GM12878 (cell line): ENCODE results near the gene ATAD2B. TPM values are rescaled to one million over a fixed set of nuclear protein-coding genes. Genes with fewer than 3 reads are reported as not detected.

Experiments used
- ATAC-seq: fragments of 200-7000 bp; cut with Tn5 transposase; 3 replicates; pipeline ENCODE4 v1.9.1; 2020; ENCODE audit warnings: mild to moderate bottlenecking, moderate library complexity
- BruUV-seq: library from RNA; stranded (reverse); fragments of 400-500 nt; replicated peaks from 2 replicates; lab custom pipeline; 2021; lab: Mats Ljungman, UMichigan
- CTCF ChIA-PET: fragments of 300-600 bp; sonication (Branson Sonifier 250); formaldehyde crosslinking; extraction: SDS; loops from one replicate; lab custom pipeline; 2021; ENCODE audit warnings: inconsistent platforms; lab: Yijun Ruan, JAX
- POLR2A ChIA-PET: fragments of 350-600 bp; formaldehyde crosslinking; extraction: SDS; loops from one replicate; lab custom pipeline; 2021; ENCODE audit warnings: inconsistent platforms; lab: Charles Lee
- RAD21 ChIA-PET: fragments of 300-600 bp; sonication (Branson Sonifier 250); formaldehyde crosslinking; loops from one replicate; lab custom pipeline; 2023; ENCODE audit warnings: antibody characterized with exemption; ENCODE audit not compliant: unreplicated experiment; lab: Charles Lee
- SMC1A ChIA-PET: fragments of 300-600 bp; sonication (Branson Sonifier 250); formaldehyde crosslinking; loops from one replicate; lab custom pipeline; 2023; ENCODE audit not compliant: unreplicated experiment, uncharacterized antibody; lab: Charles Lee
- DNase-seq: peaks from one replicate; pipeline ENCODE4 v3.0.0-alpha.2; 2011; ENCODE audit warnings: low read depth, low spot score
- FAIRE-seq: peaks from 3 replicates; lab custom pipeline; 2011; peaks lifted over from hg19 to GRCh38; lab: Jason Lieb, UNC
- H2AFZ ChIP-seq: 2 replicates; pipeline ENCODE4 v1.6.0; 2011; ENCODE audit warnings: low read depth, low read length, control low read depth; ENCODE audit not compliant: control insufficient read depth
- H3K27ac ChIP-seq: 2 replicates; pipeline ENCODE4 v1.5.1; 2011; ENCODE audit warnings: control low read depth; ENCODE audit not compliant: control insufficient read depth, insufficient read depth
- H3K27me3 ChIP-seq, 2 experiments: replicated peaks in 1 of 2; 2 replicates each; pipeline versions ENCODE4 v1.6.0 to v1.6.1; 2011; ENCODE audit warnings: low read length in 1 of 2; ENCODE audit not compliant: control insufficient read depth in 2 of 2, insufficient read depth in 2 of 2
- H3K36me3 ChIP-seq, 2 experiments: 2 replicates each; pipeline ENCODE4 v1.5.1; 2011; ENCODE audit warnings: low read length in 1 of 2; ENCODE audit not compliant: control insufficient read depth in 2 of 2, insufficient read depth in 2 of 2
- H3K4me1 ChIP-seq: 2 replicates; pipeline ENCODE4 v1.6.1; 2011; ENCODE audit warnings: mild to moderate bottlenecking, low read length, moderate library complexity, mixed read lengths; ENCODE audit not compliant: control insufficient read depth, insufficient read depth
- H3K4me2 ChIP-seq: 2 replicates; pipeline ENCODE4 v1.6.0; 2011; ENCODE audit warnings: control low read depth; ENCODE audit not compliant: control insufficient read depth, insufficient read depth
- H3K4me3 ChIP-seq: fragments of 200-600 bp; sonication (generic); 2 replicates; pipeline ENCODE4 v1.5.1; 2016
- H3K79me2 ChIP-seq: 2 replicates; pipeline ENCODE4 v1.6.0; 2011; ENCODE audit warnings: low read length; ENCODE audit not compliant: control insufficient read depth, insufficient read depth
- H3K9ac ChIP-seq: 2 replicates; pipeline ENCODE4 v1.8.0; 2011; ENCODE audit warnings: low read length, control low read depth, mixed read lengths; ENCODE audit not compliant: control insufficient read depth, insufficient read depth
- H3K9me3 ChIP-seq: replicated peaks from 3 replicates; pipeline ENCODE4 v1.5.1; 2011; ENCODE audit warnings: mild to moderate bottlenecking, low read length; ENCODE audit not compliant: control insufficient read depth, insufficient read depth
- H4K20me1 ChIP-seq: 2 replicates; pipeline ENCODE4 v1.6.0; 2011; ENCODE audit not compliant: control insufficient read depth, insufficient read depth
- BACH1 ChIP-seq: fragments of 450-650 bp; IDR thresholded peaks from 2 replicates; pipeline ENCODE4 v1.6.1; 2017; ENCODE audit warnings: mild to moderate bottlenecking, borderline replicate concordance
- BHLHE40 ChIP-seq, 2 experiments: fragments of 450-650 bp in 1 of 2; IDR thresholded peaks; 2 replicates each; pipeline ENCODE4 v1.6.1; 2011 to 2017; ENCODE audit warnings: low read depth in 2 of 2, borderline replicate concordance in 1 of 2, improper control_type of control experiment in 1 of 2, low read length in 1 of 2, mild to moderate bottlenecking in 1 of 2
- BRCA1 ChIP-seq: IDR thresholded peaks from 2 replicates; pipeline ENCODE4 v1.6.1; 2011; ENCODE audit warnings: low read depth, low read length, improper control_type of control experiment
- CUX1 ChIP-seq: IDR thresholded peaks from 2 replicates; pipeline ENCODE4 v1.6.1; 2012; ENCODE audit warnings: improper control_type of control experiment, low read depth, low read length; ENCODE audit not compliant: insufficient replicate concordance
- HCFC1 ChIP-seq: fragments of 150-350 bp; IDR thresholded peaks from 2 replicates; pipeline ENCODE4 v1.6.1; 2014; ENCODE audit warnings: low read length
- HDGF ChIP-seq: fragments of 450-650 bp; IDR thresholded peaks from 2 replicates; pipeline ENCODE4 v1.6.1; 2016; ENCODE audit warnings: antibody characterized with exemption
- JUNB ChIP-seq: IDR thresholded peaks from 2 replicates; pipeline ENCODE4 v1.6.1; 2016; ENCODE audit warnings: antibody characterized with exemption, mild to moderate bottlenecking
- NBN ChIP-seq: fragments of 450-650 bp; IDR thresholded peaks from 2 replicates; pipeline ENCODE4 v1.6.1; 2016
- NFYB ChIP-seq: IDR thresholded peaks from 2 replicates; pipeline ENCODE4 v1.6.1; 2011; ENCODE audit warnings: low read depth, mild to moderate bottlenecking, low read length, improper control_type of control experiment, moderate library complexity; ENCODE audit not compliant: insufficient read depth
- NR2F1 ChIP-seq: fragments of 450-650 bp; conservative IDR thresholded peaks from 2 replicates; pipeline ENCODE4 v1.6.1; 2017; ENCODE audit warnings: mild to moderate bottlenecking
- RAD21 ChIP-seq: IDR thresholded peaks from 2 replicates; pipeline ENCODE4 v1.6.1; 2011; ENCODE audit warnings: mild to moderate bottlenecking, low read depth, low read length, moderate library complexity; ENCODE audit not compliant: insufficient read depth
- SMAD5 ChIP-seq: IDR thresholded peaks from 2 replicates; pipeline ENCODE4 v1.6.1; 2016; ENCODE audit warnings: antibody characterized with exemption, low read depth
- TAF1 ChIP-seq: IDR thresholded peaks from 2 replicates; pipeline ENCODE4 v1.6.1; 2011; ENCODE audit warnings: mild to moderate bottlenecking, low read depth, low read length, borderline replicate concordance
- YY1 ChIP-seq: IDR thresholded peaks from 2 replicates; pipeline ENCODE4 v1.6.1; 2011; ENCODE audit warnings: low read depth, mild to moderate bottlenecking, low read length
- ZBED1 ChIP-seq: IDR thresholded peaks from 2 replicates; pipeline ENCODE4 v1.6.1; 2016; ENCODE audit warnings: borderline replicate concordance
- ZNF384 ChIP-seq: IDR thresholded peaks from 2 replicates; pipeline ENCODE4 v1.6.1; 2012; ENCODE audit warnings: low read depth, mild to moderate bottlenecking, low read length, improper control_type of control experiment, borderline replicate concordance
- WGBS: methylation state at CpG from one replicate; pipeline ENCODE4 v1.1.6; 2016; ENCODE audit warnings: low lambda C conversion rate; ENCODE audit not compliant: insufficient replicate concordance, insufficient coverage; ENCODE audit errors: missing lambda C conversion rate; 5-methylcytosine and 5-hydroxymethylcytosine counted together
- in situ Hi-C: fragments of 300-500 bp; cut with MboI; formaldehyde crosslinking; loops from 9 replicates; pipeline ENCODE4 v1.14.3; 2018; ENCODE audit warnings: mixed read lengths
- intact Hi-C: fragments of 100-400 bp; cut with micrococcal nuclease; formaldehyde crosslinking; loops from one replicate; pipeline ENCODE4 v1.14.2; 2022; ENCODE audit not compliant: unreplicated experiment
- polyA plus RNA-seq, 11 experiments: library from polyadenylated mRNA; depleted of rRNA in 4 of 11; unstranded in 6 of 11; stranded (reverse) in 5 of 11; fragments of >200 nt; fragmentation: Nextera tagmentation in 4 of 11; fragmentation: Illumina TruSeq in 1 of 11; extraction: Ambion mirVana in 4 of 11; extraction: Trizol in 1 of 11; gene quantifications; 1 replicate in 1 of 11; 2 replicates in 10 of 11; pipeline versions ENCODE4 v1.2.1 to v1.2.3, GENCODE V29; 2011 to 2016; ENCODE audit warnings: inconsistent platforms in 2 of 11, missing spikeins in 2 of 11, low read depth in 1 of 11
- total RNA-seq, 4 experiments: library from RNA; depleted of rRNA in 3 of 4; stranded (reverse); fragments of >200 nt in 3 of 4; fragmentation: Illumina TruSeq in 1 of 4; extraction: Trizol in 1 of 4; gene quantifications; 2 replicates each; pipeline versions ENCODE4 v1.2.1 to v1.2.3, GENCODE V29; 2013 to 2021
- TF ChIP-seq, protein P1 (sequence below): IDR thresholded peaks from 2 replicates; pipeline ENCODE4 v1.6.1; 2012; ENCODE audit warnings: low read depth, low read length, improper control_type of control experiment
- TF ChIP-seq, protein P2 (sequence below): IDR thresholded peaks from 2 replicates; pipeline ENCODE4 v1.6.1; 2011; ENCODE audit warnings: low read depth, low read length, improper control_type of control experiment, borderline replicate concordance

The ATAD2B gene
- total and polyA plus RNA-seq, 10 of the 15 experiments (the other 5 are each of a cell fraction or from before 2014, with no cell fraction given) = 3.6 to 29.9 (median 16.8) TPM

DNA sequence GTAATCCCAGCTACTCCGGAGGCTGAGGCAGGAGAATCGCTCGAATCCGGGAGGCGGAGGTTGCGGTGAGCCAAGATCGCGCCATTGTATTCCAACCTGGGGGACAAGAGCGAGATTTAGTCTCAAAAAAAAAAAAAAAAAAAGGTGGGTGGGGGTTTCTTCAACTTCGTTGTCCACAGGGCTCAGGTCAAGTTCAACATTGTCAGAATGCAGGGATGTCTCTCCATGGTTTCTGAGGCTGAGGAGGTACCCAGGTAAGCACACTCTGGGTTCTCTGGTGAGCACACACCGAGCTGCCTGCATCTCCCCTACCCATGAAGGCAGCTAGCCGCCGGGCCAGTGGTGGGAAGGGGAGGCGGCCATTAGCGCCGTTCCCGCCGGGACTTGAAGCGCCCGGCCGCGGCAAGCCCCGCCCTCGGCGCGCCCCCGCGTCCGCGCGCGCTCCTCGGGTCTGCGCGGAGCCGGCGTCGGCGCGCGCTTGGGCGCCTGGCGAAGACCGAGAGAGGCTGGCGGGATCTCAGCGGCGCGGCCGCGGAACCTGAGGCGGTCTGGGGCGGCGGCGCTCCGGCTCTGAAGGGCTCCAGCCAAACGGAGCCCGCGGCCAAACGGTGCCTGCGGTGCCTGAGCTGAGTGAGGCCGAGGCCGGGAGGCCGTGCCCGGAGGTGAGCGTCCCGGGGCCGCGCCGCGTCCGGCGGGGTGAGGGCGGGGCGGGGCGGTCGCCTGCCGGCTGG lies 13.2 kb upstream of the ATAD2B start, which contains the start of gene UBXN2A:
TSS of gene UBXN2A (plus strand) at position 477 of the 731 bp plus-strand sequence. CDS start 17,852 bp downstream, outside the sequence.
- no peak for DNase-seq
- ChIA-PET SMC1A (interaction anchor here (0.7 to 8.1 kb wide), 4 partner anchors 13 to 116 kb away, joined by 3 to 65 read pairs (median 8); partner anchors contain the start of gene ATAD2B), POLR2A (interaction anchor here (0.7 to 5.3 kb wide), 3 partner anchors 8 to 42 kb away, joined by 3 to 97 read pairs (median 6); partner anchors contain the start of gene ATAD2B), CTCF (interaction anchor here (0.6 to 4.9 kb wide), 6 partner anchors 11 to 1361 kb away, joined by 3 to 58 read pairs (median 4); partner anchors contain the start of gene ATAD2B), RAD21 (interaction anchor here (0.6 to 4.7 kb wide), 6 partner anchors 11 to 144 kb away, joined by 3 to 84 read pairs (median 4); partner anchors contain the start of genes ATAD2B and TP53I3)
- intact Hi-C loops = loop anchor here (1.0 kb wide), 1 partner anchor 13 kb away; the partner anchor contains the start of gene ATAD2B
- H3K9me3 ChIP-seq = no peaks in the 10 kb centered on the region
- peaks cover 38% of the 10 kb centered on the region for H3K79me2 ChIP-seq
- FAIRE-seq = no peak
- under 1% methylated on average over 61 of the region's 77 CpGs for WGBS
- no peaks in the 10 kb centered on the region for H3K27me3 ChIP-seq
- H2AFZ ChIP-seq = peak within 1 kb of the TSS; percentile 97
- in situ Hi-C loops = no loop called here
- H4K20me1 ChIP-seq = no peaks in the 10 kb centered on the region
- H3K36me3 ChIP-seq = no peaks in the 10 kb centered on the region
- peaks cover 7% of the 10 kb centered on the region; the same call in 1 of the 2 replicates for H3K4me1 ChIP-seq
- H3K4me2 ChIP-seq = peak within 1 kb of the TSS; percentile 99
- peak within 1 kb of the TSS; percentile 80 for H3K9ac ChIP-seq
- no TSS peak for BruUV-seq
- peak; percentile 80 for ATAC-seq
- peak within 1 kb of the TSS; percentile 96 for H3K4me3 ChIP-seq
- H3K27ac ChIP-seq = peak within 1 kb of the TSS; percentile 87
- TF ChIP-seq CUX1 (no peak), HDGF (no peak), BHLHE40 (IDR thresholded peaks at IDR 0.05; ENCODE audit: borderline replicate concordance in 1 of 2, low read depth in 2 of 2, low read length in 1 of 2) (peak in 1 of 2 experiments; percentile 69; a peak in 2 of 4 replicates), NBN (0 out of 2 replicates have a peak, but pooled peaks have one; percentile 38), HCFC1 (peak; percentile 20; the same call in 1 of the 2 replicates), BACH1 (peak; percentile 86), SMAD5 (no peak), RAD21 (no peak), JUNB (no peak), ZNF384 (no peak), NFYB (no peak), BRCA1 (no peak), ZBED1 (no peak), NR2F1 (no peak), TAF1 (peak; percentile 78; the same call in 1 of the 2 replicates), YY1 (peak; percentile 96)
- TF ChIP-seq, protein P1, sequence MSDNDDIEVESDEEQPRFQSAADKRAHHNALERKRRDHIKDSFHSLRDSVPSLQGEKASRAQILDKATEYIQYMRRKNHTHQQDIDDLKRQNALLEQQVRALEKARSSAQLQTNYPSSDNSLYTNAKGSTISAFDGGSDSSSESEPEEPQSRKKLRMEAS = no peak
- TF ChIP-seq, protein P2, sequence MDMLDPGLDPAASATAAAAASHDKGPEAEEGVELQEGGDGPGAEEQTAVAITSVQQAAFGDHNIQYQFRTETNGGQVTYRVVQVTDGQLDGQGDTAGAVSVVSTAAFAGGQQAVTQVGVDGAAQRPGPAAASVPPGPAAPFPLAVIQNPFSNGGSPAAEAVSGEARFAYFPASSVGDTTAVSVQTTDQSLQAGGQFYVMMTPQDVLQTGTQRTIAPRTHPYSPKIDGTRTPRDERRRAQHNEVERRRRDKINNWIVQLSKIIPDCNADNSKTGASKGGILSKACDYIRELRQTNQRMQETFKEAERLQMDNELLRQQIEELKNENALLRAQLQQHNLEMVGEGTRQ = no peak
